NCI-H2196 treated with DMSO at 0.1 percent for 48 hours (cell line): Measurements from ENCODE around the gene SPATA13.

Experiments
- DNase-seq: peaks from one replicate; lab custom pipeline; 2025; ENCODE audit not compliant: unreplicated experiment; lab: John Stamatoyannopoulos, UW

The SPATA13 gene

GRCh38 chr13:24250376-24251057 is 90.0 kb downstream of the SPATA13 start:
- no peak for DNase-seq

- no peak for DNase-seq
These were observed 91.0 kb downstream of the SPATA13 start for GRCh38 chr13:24251525-24251924.

- no peak for DNase-seq
These were observed 91.6 kb downstream of the SPATA13 start for GRCh38 chr13:24252136-24252535.

- no peak for DNase-seq
These were observed 93.1 kb downstream of the SPATA13 start for GRCh38 chr13:24253520-24254145.

- no peak for DNase-seq
These were observed 93.8 kb downstream of the SPATA13 start for GRCh38 chr13:24254146-24254841.

GRCh38 chr13:24257497-24257896 is 97.0 kb downstream of the SPATA13 start:
- no peak for DNase-seq

GRCh38 chr13:24261566-24261965 is 101.0 kb downstream of the SPATA13 start:
- DNase-seq = no peak

- no peak for DNase-seq
These were observed 103.1 kb downstream of the SPATA13 start for GRCh38 chr13:24263632-24264031.

GRCh38 chr13:24264976-24265375 is 104.5 kb downstream of the SPATA13 start:
- DNase-seq = no peak

- DNase-seq = no peak
These were observed 104.9 kb downstream of the SPATA13 start for GRCh38 chr13:24265453-24265852.

- DNase-seq = no peak
These were observed 106.8 kb downstream of the SPATA13 start for GRCh38 chr13:24267274-24267673.

GRCh38 chr13:24267801-24268200 is 107.3 kb downstream of the SPATA13 start:
- no peak for DNase-seq

- no peak for DNase-seq
These were observed 109.3 kb downstream of the SPATA13 start for GRCh38 chr13:24269821-24270220.

- no peak for DNase-seq
These were observed 110.2 kb downstream of the SPATA13 start for GRCh38 chr13:24270639-24271141.

- no peak for DNase-seq
These were observed 110.7 kb downstream of the SPATA13 start for GRCh38 chr13:24271231-24271600.

GRCh38 chr13:24271601-24272451 is 111.3 kb downstream of the SPATA13 start:
- no peak for DNase-seq

- no peak for DNase-seq
These were observed 112.1 kb downstream of the SPATA13 start for GRCh38 chr13:24272452-24273161.

GRCh38 chr13:24273926-24274325 is 113.4 kb downstream of the SPATA13 start:
- no peak for DNase-seq

- DNase-seq = no peak
These were observed 114.0 kb downstream of the SPATA13 start for GRCh38 chr13:24274452-24275021.

- no peak for DNase-seq
These were observed 114.5 kb downstream of the SPATA13 start for GRCh38 chr13:24275041-24275440.
